ENCODE results near the gene SRRM1. TPM values are rescaled to one million over a fixed set of nuclear protein-coding genes. Genes with fewer than 3 reads are reported as not detected.

Gene SRRM1
- total RNA-seq, 1 experiment from 2014 or later = 290 TPM

- H3K56ac ChIP-seq (ENCODE audit: insufficient read length, low read depth, low read length) = no peak overlapping the region
- H3K79me2 ChIP-seq (ENCODE audit: insufficient read depth, low read length) = no peaks in the 10 kb centered on the region
- no peak overlapping the region for H3K4me3 Mint-ChIP-seq
- no peaks in the 10 kb centered on the region for H3K9me3 Mint-ChIP-seq
- H2BK15ac ChIP-seq (ENCODE audit: low read depth, low read length) = no peak overlapping the region
- H3K79me1 ChIP-seq (ENCODE audit: insufficient read depth, low read depth, low read length, poor library complexity, severe bottlenecking) = no peaks in the 10 kb centered on the region
- no peak overlapping the region for H3K9ac ChIP-seq (ENCODE audit: extremely low read depth, insufficient read length, low read length)
- H3K4me1 ChIP-seq (ENCODE audit: insufficient read depth, low read length) = no peaks in the 10 kb centered on the region
- H4K91ac ChIP-seq (ENCODE audit: insufficient read length, low read depth, low read length) = no peak overlapping the region
- no peak overlapping the region for H4K5ac ChIP-seq (ENCODE audit: insufficient read length, low read depth, low read length)
- H2AFZ ChIP-seq (ENCODE audit: low read length) = no peak overlapping the region
- H3K23me2 ChIP-seq (ENCODE audit: insufficient read length, low read depth, low read length, poor library complexity, severe bottlenecking) = no peaks in the 10 kb centered on the region
- no peak overlapping the region for H3K23ac ChIP-seq (ENCODE audit: insufficient read length, low read depth, low read length)
- no peak overlapping the region for H3K18ac ChIP-seq (ENCODE audit: insufficient read length, low read depth, low read length)
- H3K27me3 Mint-ChIP-seq (ENCODE audit: low read depth) = no peaks in the 10 kb centered on the region
- no peak overlapping the region for H2BK20ac ChIP-seq (ENCODE audit: low read depth, low read length, poor library complexity, severe bottlenecking)
- H3K27ac ChIP-seq (ENCODE audit: insufficient read length, low read depth, low read length) = no peak overlapping the region
- no peak overlapping the region for H2AK5ac ChIP-seq (ENCODE audit: insufficient read length, low read length)
- no peaks in the 10 kb centered on the region for H3K27me3 ChIP-seq (ENCODE audit: insufficient read depth, low read length)
- no peak overlapping the region for H4K8ac ChIP-seq (replicated peaks; ENCODE audit: insufficient read length, low read depth, low read length)
- no peaks in the 10 kb centered on the region for H4K20me1 ChIP-seq (ENCODE audit: control insufficient read depth, insufficient read depth, insufficient read length)
- no peak overlapping the region for H2BK12ac ChIP-seq (ENCODE audit: insufficient read length, low read depth, low read length)
- H3K36me3 Mint-ChIP-seq (ENCODE audit: insufficient read depth in 1 of 3, low read depth in 3 of 3) = peaks cover 62 to 93% (median 89%) of the 10 kb centered on the region in 3 experiments
- no peak overlapping the region for H3K14ac ChIP-seq (ENCODE audit: insufficient read depth, low read length)
- no peaks in the 10 kb centered on the region for H3K9me3 ChIP-seq (ENCODE audit: control insufficient read depth, low read depth, low read length)
- H3K4ac ChIP-seq (ENCODE audit: low read depth, low read length) = no peak overlapping the region
- no peaks in the 10 kb centered on the region for H3K4me1 Mint-ChIP-seq
- H2BK5ac ChIP-seq (ENCODE audit: insufficient read length, low read length) = no peak overlapping the region
- WGBS (ENCODE audit: extremely low coverage, insufficient read length, low lambda C conversion rate) = no CpG with 5 or more reads among the region's 2 CpGs
- H3K4me2 ChIP-seq (ENCODE audit: insufficient read depth, insufficient read length, low read length) = no peak overlapping the region
- H3K27ac Mint-ChIP-seq = no peak overlapping the region
- no peak overlapping the region for H2BK120ac ChIP-seq (ENCODE audit: low read depth, low read length, poor library complexity, severe bottlenecking)
- DNase-seq = no peak
- H3T11ph ChIP-seq (ENCODE audit: low read length) = no peak overlapping the region
- no peak for TF ChIP-seq CTCF (conservative IDR thresholded peaks at IDR 0.05)
Observed at GRCh38 chr1:24664507-24665033, 21.5 kb downstream of the SRRM1 start.
